AG09309 (cell line): Measurements from ENCODE around the gene LTF.

Experiments
- DNase-seq: peaks from one replicate; pipeline ENCODE4 v3.0.0-alpha.2; 2010; ENCODE audit warnings: low read depth
- H3K4me3 ChIP-seq: 2 replicates; pipeline ENCODE4 v1.5.1; 2011; ENCODE audit warnings: mild to moderate bottlenecking, low read depth, low read length, moderate library complexity; ENCODE audit not compliant: control insufficient read depth
- TF ChIP-seq, protein P1 (sequence below): IDR thresholded peaks from 2 replicates; pipeline ENCODE4 v1.5.1; 2011; ENCODE audit warnings: mild to moderate bottlenecking, low read depth, low read length, inconsistent platforms; ENCODE audit not compliant: insufficient read depth, control insufficient read depth; ENCODE audit errors: missing control alignments

LTF gene

DNA sequence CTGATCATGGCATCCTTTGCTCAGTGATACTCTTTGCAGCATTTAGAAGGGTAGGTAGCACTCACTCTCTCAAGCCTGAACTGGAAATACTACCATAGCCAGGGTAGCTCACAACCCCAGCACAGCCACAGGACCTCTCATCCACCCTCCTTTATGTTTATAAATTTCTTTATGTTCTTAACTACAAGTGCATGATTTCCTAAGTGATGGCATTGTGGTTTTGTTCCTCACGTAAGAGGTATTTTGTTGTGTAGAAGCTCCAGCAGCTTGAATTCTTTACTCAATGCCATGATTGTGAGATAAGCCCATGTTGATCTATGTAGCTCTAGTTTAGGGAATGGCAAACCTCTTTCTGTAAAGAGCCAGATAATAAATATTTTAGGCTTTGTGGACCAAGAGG is 25.2 kb upstream of the LTF start:
- H3K4me3 ChIP-seq, result no peak overlapping the region
- peak; percentile 33 for DNase-seq
- TF ChIP-seq, protein P1, sequence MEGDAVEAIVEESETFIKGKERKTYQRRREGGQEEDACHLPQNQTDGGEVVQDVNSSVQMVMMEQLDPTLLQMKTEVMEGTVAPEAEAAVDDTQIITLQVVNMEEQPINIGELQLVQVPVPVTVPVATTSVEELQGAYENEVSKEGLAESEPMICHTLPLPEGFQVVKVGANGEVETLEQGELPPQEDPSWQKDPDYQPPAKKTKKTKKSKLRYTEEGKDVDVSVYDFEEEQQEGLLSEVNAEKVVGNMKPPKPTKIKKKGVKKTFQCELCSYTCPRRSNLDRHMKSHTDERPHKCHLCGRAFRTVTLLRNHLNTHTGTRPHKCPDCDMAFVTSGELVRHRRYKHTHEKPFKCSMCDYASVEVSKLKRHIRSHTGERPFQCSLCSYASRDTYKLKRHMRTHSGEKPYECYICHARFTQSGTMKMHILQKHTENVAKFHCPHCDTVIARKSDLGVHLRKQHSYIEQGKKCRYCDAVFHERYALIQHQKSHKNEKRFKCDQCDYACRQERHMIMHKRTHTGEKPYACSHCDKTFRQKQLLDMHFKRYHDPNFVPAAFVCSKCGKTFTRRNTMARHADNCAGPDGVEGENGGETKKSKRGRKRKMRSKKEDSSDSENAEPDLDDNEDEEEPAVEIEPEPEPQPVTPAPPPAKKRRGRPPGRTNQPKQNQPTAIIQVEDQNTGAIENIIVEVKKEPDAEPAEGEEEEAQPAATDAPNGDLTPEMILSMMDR, result no peak

DNA sequence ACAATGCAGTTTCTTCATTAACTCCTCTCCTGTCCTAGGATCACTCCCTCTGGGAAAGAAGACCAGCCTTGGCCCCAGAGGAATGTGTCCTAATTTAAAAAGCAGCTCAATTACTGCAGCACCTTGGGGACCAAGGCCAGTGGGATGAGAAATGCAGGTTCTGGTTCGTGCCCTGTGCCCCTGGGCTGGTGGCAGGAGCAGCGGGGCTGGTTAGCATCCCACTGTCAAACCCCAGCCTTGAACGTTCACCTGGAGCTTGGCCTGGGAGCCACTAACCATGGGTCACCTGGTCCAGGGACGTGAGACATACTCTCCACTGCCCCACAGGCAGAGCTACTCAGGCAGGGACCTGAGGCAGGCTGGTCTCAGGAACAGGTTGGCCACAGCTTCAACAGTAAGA is 24.7 kb upstream of the LTF start:
- no peak overlapping the region for H3K4me3 ChIP-seq
- DNase-seq, result no peak
- TF ChIP-seq, protein P1, result no peak

DNA sequence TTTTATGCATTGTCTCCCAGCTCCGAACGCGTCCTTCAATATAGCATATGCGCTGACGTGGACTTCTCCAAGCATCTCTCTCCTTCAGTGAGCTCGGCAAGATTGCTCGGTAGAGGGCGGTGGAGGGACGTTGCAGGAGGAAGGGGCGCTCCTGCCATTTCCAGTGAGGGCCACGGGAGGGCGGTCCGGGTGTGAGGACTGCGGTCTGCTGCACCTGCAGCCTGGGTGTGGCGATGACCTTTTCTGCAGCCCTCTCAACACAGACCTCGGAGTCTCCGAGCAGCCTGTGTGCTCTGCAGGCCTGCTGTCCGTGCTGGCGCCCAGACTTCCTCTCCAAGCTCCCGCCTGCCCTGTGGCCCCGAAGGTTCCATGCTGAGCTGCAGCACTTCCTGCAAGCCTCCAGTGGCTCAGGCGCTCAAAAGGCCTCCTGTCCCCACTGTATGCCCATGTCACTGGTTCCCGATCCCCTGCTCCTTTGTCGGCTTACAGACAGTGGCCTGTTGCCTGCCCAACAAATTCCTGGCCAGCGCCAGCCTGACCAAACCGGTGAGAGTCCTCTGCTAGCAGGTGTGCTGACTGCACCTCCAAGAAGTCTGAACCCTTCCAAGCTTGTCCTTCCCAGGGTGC is 24.1 kb upstream of the LTF start:
- TF ChIP-seq, protein P1, result peak; percentile 100
- peak; percentile 55 for DNase-seq
- no peak overlapping the region for H3K4me3 ChIP-seq

DNA sequence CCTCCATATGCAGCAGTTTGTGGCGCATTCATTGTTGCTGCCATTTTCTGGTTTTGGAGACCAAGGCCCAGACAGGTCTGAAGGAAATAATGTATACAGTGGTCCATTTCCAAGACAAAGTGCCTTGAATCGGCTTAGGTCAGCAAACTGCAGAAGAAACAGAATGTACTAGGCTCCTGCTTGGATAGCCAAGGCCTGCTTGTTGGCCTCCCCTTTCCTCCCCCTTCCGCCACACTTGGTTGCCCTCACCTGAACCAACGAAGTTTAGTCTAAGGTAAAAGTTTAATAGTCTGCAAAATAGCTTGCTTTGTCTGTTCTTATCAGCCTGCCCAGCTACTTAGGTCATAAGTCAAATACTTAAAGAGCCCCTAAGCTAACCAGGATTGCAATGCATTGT is 21.1 kb upstream of the LTF start:
- no peak for DNase-seq
- TF ChIP-seq, protein P1, result no peak
- no peak overlapping the region for H3K4me3 ChIP-seq

DNA sequence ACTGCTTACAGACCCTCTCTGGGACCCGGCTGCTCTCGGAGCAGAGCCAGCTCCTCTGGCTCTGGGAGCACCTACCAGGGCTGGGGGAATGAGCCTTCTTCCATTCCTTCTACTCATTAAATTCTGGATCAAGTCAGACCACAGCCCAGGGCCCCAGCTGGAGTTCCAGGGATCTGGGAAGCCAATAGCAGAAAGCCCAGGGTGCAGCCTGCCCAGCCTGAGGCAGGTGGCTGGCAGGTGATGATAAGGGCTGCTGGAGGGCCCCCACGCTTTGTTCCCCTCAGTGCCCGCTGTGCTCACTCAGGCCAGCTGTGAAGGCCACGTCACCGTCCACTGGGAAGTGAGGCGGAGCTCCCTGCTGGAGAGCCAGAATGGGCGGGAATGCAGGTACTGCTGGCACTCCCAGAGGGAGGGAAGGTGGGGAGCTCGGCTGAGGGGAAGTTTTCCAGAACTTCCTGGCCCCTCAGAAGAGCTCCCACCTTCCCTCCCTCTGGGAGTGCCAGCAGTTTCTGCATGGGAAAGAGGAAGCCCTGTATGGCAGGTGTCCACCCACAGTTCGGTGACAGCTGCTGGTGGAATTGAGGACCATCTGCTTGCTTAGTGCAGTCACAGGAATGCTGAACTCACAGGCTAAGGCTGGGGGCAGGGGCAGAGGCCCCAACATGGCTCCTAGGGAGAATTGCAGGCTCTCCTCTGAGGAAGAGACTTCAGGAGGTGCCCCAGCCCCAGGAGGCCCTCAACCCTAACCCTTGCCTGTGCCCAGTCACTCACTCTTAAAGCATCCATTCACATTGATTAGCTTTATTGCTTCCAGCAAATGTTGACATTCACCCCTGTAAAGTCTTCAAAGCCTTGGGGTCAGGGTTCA is 20.4 kb upstream of the LTF start:
- TF ChIP-seq, protein P1, result no peak
- no peak for DNase-seq
- H3K4me3 ChIP-seq, result no peak overlapping the region

DNA sequence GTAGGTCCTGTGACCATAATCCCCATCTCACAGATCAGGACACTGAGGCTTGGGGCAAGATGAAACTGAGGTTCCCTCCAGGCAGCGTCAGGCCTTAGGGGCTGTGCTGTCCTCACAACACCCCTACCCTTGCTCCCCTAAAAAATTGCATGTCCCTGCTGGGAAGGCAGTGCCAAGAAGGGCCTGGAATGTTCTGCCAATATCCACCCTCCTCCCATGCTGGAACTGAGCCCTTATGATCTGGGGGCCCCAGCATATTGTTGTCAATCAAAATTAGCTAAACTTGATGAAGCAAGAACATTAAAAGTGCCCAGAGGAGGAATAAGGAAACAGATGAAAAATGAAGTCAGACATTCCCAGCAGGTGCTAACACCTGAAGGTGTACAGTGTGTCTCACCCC is 19.7 kb upstream of the LTF start:
- TF ChIP-seq, protein P1, result no peak
- H3K4me3 ChIP-seq, result no peak overlapping the region
- DNase-seq, result no peak
